GM21737 (cell line): Measurements from ENCODE around the gene CD9.
"Not testable (repeated sequence)": the region's sequence is repeated elsewhere in the genome, so short reads cannot be mapped to it uniquely, and the experiment has no call there.

ENCODE experiments used
- ATAC-seq: cut with Tn5 transposase; IDR thresholded peaks from one replicate; pipeline ENCODE4 v1.9.1; 2021; ENCODE audit warnings: mild to moderate bottlenecking, moderate library complexity; ENCODE audit not compliant: unreplicated experiment

Gene CD9

DNA sequence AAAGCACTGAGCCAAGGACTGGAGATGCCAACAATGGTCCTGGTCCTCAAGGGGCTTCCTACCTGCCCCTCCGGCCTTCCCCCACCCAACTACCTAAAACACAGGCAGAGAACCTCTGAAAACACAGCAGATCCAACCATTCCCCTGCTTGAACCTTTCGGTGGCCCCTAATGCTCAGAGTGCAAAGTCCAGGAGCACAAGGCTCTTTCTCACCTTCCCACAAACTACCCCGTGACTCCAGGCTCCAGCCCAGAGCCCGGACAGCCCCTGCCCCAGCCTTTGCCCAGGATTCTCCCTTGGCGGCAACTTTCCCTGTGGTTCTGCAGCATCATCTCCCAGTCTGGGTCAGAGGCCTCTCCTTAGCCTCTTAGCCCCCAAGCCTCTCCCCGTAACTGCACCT is 1.6 kb upstream of the CD9 start:
- ATAC-seq = no peak

DNA sequence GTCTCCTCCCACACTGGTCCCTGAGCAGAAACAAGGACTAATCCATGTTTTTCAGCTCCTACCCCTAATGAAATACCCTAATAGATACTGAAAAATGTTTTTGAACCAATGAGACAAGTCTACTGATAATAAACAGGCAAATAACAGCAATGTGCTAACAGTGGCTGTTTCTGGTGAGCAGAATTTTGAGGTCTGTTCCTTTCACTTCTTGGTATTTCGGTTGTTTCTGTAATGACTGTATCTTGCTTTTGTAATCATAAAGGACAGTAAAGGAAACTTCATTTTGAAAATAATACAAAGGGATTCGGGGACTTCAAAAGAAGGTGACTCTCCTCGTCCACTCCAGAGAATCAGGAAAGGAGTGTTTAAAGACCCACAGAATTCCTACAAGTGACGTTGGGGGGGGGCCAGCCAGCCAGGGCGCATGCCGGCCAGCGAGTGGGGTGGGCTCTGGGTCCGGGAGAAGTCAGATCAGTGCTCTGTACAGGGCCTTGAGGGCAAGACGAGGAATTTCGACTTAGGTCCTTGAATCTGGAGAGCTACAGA is 1.1 kb upstream of the CD9 start:
- ATAC-seq = no peak

DNA sequence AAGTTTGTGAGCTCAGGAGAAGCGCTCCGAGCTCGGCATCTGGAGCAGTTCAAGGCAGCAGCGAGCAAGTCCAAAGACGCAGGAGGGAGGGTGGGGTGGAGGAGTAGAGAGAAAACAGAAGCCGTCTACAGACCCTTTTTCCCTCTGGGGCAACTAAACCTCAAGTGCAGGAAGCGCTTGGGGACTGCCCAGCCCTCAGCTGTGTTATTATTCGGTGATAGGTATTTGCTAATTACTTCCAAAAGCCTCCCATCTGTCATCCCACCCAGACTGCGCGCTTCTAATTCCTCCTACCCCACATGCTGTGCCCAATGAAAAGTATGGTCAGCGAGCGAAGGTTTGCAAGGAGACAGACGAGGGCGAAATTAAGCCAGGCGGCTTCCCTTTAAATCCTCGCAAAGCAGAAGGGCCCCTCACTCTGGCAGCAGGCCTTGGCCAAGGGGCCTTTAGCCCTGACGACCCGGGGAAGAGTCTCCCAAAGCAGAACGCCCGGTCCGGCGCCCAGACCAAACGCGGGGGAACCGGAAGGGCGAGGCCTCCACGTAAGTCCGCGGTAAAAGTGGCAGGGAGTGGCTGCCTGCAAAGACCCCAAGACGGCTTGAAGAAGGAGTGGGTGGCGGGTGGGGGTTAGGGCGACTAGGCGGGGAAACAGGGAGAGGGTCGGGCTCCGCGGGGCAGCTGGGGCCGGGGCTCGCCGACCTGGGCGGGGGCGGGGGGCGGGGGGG is 507 bp upstream of the CD9 start:
- ATAC-seq = no peak

DNA sequence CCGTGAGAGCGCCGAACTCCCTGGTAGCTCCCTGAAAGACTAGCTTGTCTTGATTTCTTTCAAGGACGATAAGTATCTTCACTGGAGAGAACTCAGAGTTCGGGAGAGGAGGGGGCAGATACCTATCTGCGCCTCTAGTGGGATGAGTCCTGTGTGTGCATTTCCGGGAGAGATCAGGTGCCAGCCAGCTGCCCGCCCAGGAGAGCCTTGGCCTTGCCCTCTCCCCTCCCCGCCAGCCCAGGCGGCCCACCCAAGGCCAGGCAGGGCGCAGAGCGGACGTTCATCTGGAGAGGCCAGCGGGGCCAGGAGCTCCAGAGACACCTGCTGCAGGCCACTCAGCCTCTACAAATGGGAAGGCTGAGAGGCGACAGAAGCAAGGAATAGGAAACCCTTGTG is 1.0 kb downstream of the CD9 start:
- no peak for ATAC-seq

DNA sequence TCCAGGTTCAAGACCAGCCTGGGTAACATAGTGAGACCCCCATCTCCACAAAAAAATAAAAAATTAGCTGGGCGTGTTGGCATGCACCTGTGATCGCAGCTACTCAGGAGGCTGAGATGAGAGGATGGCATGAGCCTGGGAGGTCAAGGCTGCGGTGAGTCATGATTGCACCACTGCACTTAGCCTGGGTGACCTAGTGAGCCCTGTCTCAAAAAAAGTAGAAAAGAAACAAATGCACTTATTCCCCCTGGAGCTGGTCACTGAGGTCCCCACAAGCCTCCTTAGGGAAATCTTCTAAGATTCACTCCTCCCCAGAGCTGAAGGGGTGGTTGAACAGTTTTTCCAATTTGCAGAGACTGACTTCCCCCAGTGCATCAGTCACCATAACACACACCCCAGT is 1.6 kb downstream of the CD9 start:
- no peak for ATAC-seq

DNA sequence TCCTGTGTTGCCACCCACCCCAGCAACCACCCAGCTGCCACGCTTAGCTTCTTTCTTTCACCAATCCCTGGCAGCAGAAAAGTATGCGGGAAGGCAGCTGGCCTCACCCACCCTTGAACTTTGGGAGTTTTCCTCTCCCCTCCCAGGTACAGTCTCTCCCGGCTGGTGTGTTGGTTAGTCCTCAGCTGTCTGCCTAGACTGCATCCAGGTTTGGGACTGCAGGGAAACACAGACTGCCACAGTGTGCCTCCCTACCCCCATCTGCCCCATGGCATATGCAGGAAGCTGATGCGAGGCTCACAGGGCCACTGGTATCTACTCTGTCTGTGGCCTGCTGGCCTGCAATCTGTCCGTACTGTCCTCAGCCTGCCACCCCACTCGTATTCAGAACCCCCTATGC is 2.1 kb downstream of the CD9 start:
- ATAC-seq = no peak

DNA sequence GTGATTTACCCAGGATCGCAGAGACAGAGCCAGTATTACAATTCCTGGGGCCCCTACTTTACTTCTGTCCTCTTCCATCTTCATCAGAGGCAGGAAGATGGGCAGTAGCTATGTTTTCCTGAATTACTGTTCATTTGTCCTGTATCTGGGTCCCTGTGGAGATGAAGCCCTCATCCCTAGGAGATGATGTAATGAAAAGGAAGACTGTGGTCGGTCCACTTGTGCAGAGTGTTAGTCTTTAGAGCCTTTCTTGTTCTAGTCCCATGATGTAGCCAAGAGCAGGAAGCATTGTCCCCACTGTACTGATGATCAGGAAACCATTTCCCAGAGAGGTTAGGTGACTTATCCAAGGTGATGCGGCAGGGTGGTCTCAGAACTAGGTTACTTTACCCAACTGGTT is 2.6 kb downstream of the CD9 start:
- ATAC-seq = no peak

DNA sequence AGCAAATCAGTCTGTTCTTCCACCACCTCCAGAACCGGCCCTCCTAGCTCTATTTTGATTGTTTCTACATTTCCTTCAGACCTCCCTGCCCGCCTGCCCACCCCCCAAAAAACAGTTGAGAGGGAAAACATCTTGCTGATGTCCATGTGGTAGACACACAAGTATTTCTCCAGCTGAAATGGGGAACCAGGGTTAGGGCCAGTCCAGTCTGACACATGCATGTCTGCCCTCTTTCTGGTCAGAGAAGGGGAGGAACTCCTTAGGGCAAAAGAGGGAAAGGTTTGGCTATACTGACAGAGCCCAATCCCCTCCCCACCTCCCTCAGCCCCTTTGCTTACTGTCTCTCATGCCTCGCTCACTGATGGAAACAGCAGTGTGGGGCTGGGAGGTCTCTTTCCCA is 3.4 kb downstream of the CD9 start:
- ATAC-seq = no peak

DNA sequence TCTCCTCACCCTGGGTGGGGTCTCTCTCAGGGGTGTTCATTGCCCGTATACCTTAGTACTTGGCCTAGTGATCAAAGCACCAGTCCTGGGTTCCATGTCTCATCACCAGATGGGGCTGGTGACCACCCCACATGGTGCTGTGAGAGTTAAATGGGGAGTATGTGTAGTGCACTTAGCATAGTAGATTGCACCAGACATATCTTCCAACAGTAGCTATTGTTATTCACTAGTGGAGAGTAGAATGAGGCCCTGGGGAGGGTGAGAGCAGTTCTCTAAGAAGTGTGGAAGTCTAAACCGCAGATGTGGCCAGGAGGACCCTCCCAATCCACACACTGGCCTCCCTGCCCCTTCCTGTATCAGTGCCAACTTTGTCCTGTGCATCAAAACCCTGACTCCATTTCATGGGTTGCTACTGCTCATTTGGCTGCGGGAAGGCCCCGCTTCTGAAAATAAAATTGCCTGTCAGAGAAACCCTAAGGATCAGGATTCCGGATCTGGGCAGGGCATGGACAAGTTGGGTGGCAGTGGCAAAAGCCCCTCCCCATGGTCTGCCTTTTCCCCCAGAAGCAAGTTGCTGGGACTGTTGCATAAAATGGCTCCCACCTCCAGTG is 4.4 kb downstream of the CD9 start:
- no peak for ATAC-seq

DNA sequence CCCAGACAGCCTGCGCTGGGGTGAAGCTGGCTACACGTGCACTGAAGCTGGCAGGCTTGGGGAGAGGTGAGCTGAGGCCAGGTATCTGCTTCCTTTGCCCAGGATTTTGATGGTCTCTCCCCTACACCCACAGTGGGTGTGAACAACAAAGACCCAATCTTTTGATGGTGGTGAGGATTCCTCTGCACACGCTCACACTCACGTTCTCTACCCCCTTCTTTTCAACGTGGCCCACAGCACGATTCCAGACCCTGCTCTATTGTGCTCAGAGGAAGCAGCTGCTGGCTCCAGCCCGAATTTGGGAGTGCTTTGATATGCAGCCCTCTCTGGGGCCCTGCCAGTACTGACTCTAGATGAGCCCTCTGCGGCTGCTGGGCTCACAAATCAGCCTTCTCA is 4.9 kb downstream of the CD9 start:
- no peak for ATAC-seq

DNA sequence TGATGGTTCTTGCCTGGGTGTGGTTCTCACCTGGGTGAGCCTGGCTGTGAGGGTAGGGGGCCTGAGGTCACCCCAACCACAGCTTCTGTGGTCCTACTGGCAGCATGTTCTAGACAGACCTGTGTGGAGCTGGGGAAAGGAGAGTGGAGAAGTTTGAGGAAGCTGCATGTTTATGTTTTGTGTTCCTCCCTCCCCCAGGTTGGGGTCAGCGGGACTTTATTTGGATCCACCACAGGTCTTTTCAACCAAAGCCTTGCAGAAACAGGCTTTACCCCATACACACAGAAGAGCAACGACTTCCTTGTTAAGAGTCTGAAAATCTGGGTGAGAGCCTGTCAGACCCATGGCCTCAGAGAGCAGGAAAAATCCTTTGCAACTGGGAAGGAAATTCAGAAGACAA is 5.6 kb downstream of the CD9 start:
- no peak for ATAC-seq

DNA sequence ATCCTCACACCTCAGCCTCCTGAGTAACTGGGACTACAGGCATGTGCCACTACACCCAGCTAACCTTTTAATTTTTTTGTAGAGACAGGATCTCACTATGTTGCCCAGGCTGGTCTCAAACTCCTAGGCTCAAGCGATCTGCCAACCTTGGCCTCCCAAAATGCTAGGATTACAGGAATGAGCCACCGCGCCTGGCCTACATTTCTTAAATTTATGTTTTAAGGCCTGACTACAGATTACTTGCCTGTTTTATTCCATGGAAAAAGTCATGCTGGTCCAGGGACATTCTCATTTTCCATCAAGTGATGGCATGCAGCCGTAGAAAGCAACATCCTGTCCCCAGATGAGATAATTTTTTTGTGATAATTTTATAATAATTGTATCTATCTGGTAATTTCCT is 6.1 kb downstream of the CD9 start:
- no peak for ATAC-seq

DNA sequence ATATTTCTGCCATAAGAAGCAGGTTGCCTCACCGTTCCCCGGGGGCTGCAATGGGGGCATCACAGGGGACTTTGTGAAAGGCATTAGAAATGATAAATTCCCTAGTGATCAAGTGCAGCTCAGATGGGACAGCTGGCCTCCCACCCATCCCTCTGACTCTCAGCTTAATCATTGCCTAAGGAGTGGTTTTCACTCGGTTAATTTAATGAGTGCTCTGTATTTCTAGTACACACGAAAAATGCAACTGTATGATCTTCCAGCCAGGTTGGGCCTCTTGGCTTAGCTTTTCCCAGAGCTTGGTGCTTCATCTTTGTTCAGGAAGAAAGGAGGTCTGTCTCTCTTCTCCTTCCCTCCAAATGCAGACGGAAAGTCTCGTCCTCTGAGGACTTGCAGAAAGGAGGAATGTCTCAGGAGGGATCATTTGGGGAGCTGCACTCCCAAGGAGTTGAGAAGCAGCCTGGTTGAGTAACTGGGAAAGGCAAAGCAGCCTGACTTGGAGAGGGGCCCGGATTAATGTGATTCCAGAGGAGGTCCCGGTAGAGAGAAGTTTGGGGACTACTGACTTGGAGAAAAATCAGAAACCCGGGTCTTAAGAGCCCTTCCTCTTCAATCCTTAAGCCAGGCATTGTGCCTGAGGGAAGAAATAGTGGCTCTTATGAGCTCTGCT is 7.2 kb downstream of the CD9 start:
- ATAC-seq = no peak

DNA sequence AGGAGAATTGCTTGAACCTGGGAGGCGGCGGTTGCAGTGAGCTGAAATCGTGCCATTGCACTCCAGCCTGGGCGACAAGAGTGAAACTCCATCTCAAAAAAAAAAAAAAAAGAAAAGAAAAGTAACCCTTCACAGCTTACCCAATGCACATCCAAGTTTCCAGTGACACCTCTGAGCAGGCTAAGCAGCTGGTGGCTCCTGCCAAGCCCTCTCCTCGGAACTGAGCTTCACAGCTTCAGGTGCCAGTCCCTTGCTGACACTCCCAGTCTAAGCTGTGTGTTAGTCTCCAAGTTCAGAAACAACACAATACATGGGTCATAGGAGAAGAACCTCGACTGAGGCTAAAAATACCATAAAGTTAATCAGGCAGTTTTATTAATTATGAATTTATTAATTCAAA is 7.9 kb downstream of the CD9 start:
- ATAC-seq = no peak

DNA sequence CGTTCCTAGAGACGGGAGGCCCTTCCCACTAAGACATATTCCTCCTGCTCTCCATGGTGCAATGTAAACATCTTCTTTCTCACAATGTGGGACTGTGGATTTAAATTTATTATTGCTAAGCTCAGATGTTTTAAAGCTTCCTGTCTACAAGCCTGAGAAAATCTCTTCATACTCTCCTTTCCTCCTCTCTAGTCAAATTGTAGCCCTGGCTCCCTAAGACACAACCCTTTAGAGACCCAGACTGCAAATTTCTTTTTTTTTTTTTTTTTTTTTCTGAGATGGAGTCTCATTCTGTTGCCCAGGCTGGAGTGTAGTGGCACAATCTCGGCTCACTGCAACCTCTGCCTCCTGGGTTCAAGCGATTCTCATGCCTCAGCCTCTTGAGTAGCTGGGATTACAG is 9.2 kb downstream of the CD9 start:
- ATAC-seq = not testable (repeated sequence)

DNA sequence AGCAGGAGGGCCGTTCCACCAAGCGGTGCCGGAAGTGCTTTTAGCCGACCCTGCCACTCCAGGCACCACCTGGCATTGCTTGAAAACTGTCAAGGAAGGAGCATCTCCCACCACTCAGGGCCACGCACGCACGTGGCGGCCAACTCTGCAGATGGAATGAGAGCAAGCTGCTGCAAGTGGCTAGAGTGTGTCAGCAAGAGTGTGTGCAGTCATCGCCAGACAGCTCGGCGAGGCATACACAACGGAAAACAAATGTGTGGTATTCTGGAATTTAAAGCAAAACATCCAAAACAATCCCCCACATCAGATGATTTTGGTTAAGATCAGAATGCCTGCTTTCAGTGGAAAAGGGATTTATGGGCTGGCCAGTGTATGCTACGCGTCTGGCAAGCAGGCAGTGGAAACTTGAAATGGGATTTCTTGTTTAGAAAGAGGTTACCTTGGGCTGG is 11.2 kb downstream of the CD9 start:
- ATAC-seq = no peak

DNA sequence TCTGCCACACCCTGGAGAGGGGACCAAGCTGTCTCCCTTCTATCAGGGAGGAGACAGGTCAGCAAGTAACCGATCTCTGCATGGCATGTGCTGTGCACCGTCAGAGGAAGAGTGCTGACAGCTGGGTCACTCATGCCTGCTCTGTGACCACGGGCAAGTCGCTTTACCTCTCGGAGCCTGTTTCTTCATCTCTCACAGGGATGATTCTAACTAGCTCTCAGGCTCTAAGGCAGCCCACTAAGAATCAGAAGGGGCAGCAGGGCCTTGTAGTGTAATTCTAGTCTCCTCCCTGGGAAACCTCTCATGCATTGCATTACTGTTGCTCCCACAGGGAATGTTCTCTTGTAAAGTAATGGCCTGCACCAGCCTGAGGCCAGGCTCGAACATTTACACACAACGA is 11.9 kb downstream of the CD9 start:
- ATAC-seq = no peak

DNA sequence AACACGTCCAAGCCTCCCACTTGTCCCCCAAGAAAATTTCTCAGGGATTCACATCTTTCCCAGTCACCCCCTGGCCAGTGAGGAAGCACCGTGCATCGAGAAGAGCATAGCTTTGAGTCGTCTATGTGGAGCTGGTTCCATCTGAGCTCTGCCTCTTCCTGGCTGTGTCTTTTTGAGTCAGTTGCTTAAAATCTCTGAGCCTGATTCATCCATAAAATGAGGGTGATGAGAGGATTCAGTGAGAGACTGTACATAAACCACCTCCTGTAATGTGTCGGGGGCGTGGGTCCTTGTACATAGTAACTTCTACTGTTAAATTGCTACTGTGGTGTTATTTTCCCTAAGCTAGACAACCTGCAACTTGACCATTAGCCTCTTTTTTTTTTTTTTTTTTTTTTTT is 13.8 kb downstream of the CD9 start:
- ATAC-seq = no peak

DNA sequence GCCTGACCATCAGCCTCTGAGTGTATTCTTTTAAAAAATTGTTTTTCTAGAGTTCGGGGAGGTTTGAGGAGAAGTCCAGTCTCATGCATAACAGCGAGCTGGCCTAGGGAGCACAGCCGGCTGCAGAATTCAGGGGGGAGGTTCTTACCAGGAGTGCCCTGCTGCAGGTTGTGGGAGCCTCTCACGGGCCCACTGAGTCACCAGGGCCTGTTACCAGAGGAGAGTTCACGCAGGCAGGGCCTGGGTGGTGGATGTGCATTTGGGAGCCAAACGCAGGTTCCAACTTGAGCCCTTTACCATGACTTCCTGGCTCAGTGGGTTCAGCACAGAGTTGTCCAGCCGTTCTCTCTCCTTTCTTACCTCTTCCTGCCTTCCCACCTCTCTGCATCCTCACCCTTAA is 14.4 kb downstream of the CD9 start:
- ATAC-seq = no peak

DNA sequence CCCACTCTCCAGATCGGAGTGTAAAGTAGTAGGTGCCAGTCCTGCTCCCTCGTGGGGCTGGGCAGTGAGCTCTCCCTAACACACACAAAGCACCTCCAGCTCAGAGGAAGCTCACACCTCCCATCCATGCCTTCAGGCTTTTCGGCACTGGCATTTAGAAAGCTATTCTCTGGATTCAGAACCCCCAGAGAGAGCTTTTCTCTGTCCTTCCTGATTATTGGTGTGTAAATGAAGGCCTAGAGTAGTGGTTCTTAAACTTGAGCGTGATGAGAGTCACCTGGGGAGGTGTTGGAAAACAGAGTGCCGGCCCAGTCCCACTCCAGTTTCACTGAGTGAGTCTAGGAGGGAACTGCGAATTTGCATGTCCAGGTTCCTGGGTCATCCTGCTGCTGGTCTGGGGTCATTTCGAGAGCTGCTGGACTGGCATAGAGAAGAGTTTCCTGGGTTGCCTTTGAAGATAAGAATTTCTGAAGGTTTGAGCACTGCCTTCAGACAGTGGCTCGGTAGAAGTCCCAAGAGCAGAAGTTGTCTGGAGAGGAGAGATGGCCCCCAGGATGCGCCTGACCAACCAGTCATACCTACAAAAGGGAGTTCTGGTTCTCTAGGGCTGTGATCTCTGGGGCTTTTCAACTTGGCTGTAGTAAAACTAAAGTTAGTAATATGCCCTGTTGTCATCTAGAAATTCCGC is 15.1 kb downstream of the CD9 start:
- no peak for ATAC-seq

DNA sequence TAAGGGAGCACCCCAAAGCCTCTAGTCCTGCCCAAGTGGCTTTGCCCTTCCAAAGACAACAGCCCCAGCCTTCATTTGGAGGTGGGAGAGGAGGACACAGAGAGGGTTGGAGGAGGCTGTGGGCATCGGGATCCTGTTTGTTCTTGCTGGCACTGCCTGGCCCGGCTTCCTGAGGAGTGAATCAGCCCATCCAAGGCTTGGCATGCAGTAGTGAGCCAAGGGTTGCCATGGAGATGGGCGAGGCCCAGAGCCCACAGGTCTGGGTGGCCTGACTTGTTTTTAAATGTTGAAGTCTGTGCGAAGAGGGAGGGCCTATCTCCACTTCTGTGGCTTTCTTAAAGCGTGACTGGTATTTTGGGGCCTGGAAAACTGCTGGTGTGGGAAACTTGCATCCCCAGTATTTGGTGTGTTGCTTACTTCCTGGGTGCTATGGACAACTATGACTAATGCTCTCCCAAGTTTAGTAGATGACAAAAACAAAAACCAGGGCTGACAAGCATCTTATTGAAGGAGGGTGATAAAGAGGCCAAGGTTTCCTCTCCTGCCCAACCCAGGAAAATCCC is 15.8 kb downstream of the CD9 start:
- ATAC-seq = no peak
